SU-DHL-6 (cell line): ENCODE data around the gene CEACAM6.
"Not testable (repeated sequence)": the region's sequence is repeated elsewhere in the genome, so short reads cannot be mapped to it uniquely, and the experiment has no call there.

ENCODE experiments used
- H2AFZ ChIP-seq: fragments of 200-600 bp; sonication (generic); 2 replicates; pipeline ENCODE4 v1.6.1; 2014; ENCODE audit warnings: low read depth, mild to moderate bottlenecking, moderate library complexity, mixed read lengths, antibody characterized with exemption, low read length; ENCODE audit not compliant: severe bottlenecking
- H3F3A ChIP-seq: fragments of 200-600 bp; shearing (Covaris generic); 2 replicates; pipeline ENCODE4 v1.6.0; 2016; ENCODE audit warnings: antibody characterized with exemption, mild to moderate bottlenecking; ENCODE audit not compliant: insufficient read depth
- H3K27ac ChIP-seq: fragments of 200-600 bp; sonication (generic); 2 replicates; pipeline ENCODE4 v1.5.1; 2016; ENCODE audit warnings: low read depth, mild to moderate bottlenecking, low read length, moderate library complexity, mixed read lengths
- H3K27me3 ChIP-seq: fragments of 200-600 bp; sonication (generic), shearing (Covaris generic); 2 replicates; pipeline ENCODE4 v1.6.0; 2014; ENCODE audit warnings: mild to moderate bottlenecking, low read length
- H3K36me3 ChIP-seq: fragments of 200-600 bp; sonication (generic); 2 replicates; pipeline ENCODE4 v1.6.1; 2014; ENCODE audit warnings: mild to moderate bottlenecking, low read length, mixed read lengths
- H3K4me2 ChIP-seq: fragments of 300-600, 200-600 bp; shearing (Covaris generic), sonication (generic); 2 replicates; pipeline ENCODE4 v1.6.0; 2014; ENCODE audit warnings: low read length, low read depth, mild to moderate bottlenecking; ENCODE audit not compliant: poor library complexity, severe bottlenecking
- H3K4me3 ChIP-seq: fragments of 200-600 bp; sonication (generic); 2 replicates; pipeline ENCODE4 v1.5.1; 2014; ENCODE audit warnings: antibody characterized with exemption, low read length, mild to moderate bottlenecking, mixed read lengths; ENCODE audit not compliant: insufficient read depth, poor library complexity, severe bottlenecking
- H3K79me2 ChIP-seq: fragments of 200-600 bp; sonication (generic); 2 replicates; pipeline ENCODE4 v1.6.1; 2014; ENCODE audit warnings: mild to moderate bottlenecking, low read length, moderate library complexity; ENCODE audit not compliant: insufficient read depth
- H3K9ac ChIP-seq: fragments of 200-600 bp; sonication (generic); 2 replicates; pipeline ENCODE4 v1.7.0; 2014; ENCODE audit warnings: mild to moderate bottlenecking, low read length
- H3K9me2 ChIP-seq: fragments of 200-600 bp; sonication (generic); replicated peaks from 2 replicates; pipeline ENCODE4 v1.6.1; 2014; ENCODE audit warnings: low read length; ENCODE audit not compliant: insufficient read depth
- H3K9me3 ChIP-seq: fragments of 200-600 bp; sonication (generic); 2 replicates; pipeline ENCODE4 v1.6.1; 2014; ENCODE audit warnings: low read length, mixed read lengths; ENCODE audit not compliant: insufficient read depth
- H4K20me1 ChIP-seq: fragments of 200-600 bp; sonication (generic); 2 replicates; pipeline ENCODE4 v1.6.1; 2014; ENCODE audit warnings: low read depth, mild to moderate bottlenecking, antibody characterized with exemption, low read length, moderate library complexity, mixed read lengths
- EZH2phosphoT487 ChIP-seq: fragments of 200-600 bp; sonication (generic), shearing (Covaris generic); conservative IDR thresholded peaks from 2 replicates; pipeline ENCODE4 v1.6.1; 2018; ENCODE audit warnings: mild to moderate bottlenecking, antibody characterized with exemption, low read length, moderate library complexity, mixed read lengths
- TF ChIP-seq, protein P1 (sequence below): fragments of 200-600 bp; sonication (generic); IDR thresholded peaks from one replicate; pipeline ENCODE4 v1.5.1; 2017; ENCODE audit warnings: antibody characterized with exemption, mild to moderate bottlenecking, low read length, moderate library complexity; ENCODE audit not compliant: insufficient read depth, poor library complexity, severe bottlenecking

CEACAM6 gene

DNA sequence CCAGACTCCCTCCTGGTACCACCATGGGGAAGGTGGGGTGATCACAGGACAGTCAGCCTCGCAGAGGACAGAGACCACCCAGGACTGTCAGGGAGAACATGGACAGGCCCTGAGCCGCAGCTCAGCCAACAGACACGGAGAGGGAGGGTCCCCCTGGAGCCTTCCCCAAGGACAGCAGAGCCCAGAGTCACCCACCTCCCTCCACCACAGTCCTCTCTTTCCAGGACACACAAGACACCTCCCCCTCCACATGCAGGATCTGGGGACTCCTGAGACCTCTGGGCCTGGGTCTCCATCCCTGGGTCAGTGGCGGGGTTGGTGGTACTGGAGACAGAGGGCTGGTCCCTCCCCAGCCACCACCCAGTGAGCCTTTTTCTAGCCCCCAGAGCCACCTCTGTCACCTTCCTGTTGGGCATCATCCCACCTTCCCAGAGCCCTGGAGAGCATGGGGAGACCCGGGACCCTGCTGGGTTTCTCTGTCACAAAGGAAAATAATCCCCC lies 47.4 kb upstream of the CEACAM6 start:
- H3K9me2 ChIP-seq: no peaks in the 10 kb centered on the region
- H3K9me3 ChIP-seq: no peaks in the 10 kb centered on the region
- no peaks in the 10 kb centered on the region for H3K36me3 ChIP-seq
- no peaks in the 10 kb centered on the region for H3F3A ChIP-seq
- H3K4me2 ChIP-seq: no peak overlapping the region
- no peak overlapping the region for H2AFZ ChIP-seq
- H3K27ac ChIP-seq: no peak overlapping the region
- no peaks in the 10 kb centered on the region for H4K20me1 ChIP-seq
- no peaks in the 10 kb centered on the region for H3K27me3 ChIP-seq
- TF ChIP-seq EZH2phosphoT487: no peak
- TF ChIP-seq, protein P1, sequence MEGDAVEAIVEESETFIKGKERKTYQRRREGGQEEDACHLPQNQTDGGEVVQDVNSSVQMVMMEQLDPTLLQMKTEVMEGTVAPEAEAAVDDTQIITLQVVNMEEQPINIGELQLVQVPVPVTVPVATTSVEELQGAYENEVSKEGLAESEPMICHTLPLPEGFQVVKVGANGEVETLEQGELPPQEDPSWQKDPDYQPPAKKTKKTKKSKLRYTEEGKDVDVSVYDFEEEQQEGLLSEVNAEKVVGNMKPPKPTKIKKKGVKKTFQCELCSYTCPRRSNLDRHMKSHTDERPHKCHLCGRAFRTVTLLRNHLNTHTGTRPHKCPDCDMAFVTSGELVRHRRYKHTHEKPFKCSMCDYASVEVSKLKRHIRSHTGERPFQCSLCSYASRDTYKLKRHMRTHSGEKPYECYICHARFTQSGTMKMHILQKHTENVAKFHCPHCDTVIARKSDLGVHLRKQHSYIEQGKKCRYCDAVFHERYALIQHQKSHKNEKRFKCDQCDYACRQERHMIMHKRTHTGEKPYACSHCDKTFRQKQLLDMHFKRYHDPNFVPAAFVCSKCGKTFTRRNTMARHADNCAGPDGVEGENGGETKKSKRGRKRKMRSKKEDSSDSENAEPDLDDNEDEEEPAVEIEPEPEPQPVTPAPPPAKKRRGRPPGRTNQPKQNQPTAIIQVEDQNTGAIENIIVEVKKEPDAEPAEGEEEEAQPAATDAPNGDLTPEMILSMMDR: no peak
- no peaks in the 10 kb centered on the region for H3K79me2 ChIP-seq
- no peak overlapping the region for H3K9ac ChIP-seq
- no peak overlapping the region for H3K4me3 ChIP-seq

DNA sequence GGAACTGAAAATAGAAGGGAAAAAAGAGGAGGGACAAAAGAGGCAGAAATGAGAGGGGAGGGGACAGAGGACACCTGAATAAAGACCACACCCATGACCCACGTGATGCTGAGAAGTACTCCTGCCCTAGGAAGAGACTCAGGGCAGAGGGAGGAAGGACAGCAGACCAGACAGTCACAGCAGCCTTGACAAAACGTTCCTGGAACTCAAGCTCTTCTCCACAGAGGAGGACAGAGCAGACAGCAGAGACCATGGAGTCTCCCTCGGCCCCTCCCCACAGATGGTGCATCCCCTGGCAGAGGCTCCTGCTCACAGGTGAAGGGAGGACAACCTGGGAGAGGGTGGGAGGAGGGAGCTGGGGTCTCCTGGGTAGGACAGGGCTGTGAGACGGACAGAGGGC lies 46.8 kb upstream of the CEACAM6 start, which contains the start of gene CEACAM5:
Gene CEACAM5, plus strand, starts transcription at position 146 of the 400 bp plus-strand sequence. Its CDS starts 106 bp downstream, at position 252.
- Histone ChIP-seq H3K27me3 (no peaks in the 10 kb centered on the region), H3K9me3 (no peaks in the 10 kb centered on the region), H3K9ac (no peak within 1 kb of the TSS)

DNA sequence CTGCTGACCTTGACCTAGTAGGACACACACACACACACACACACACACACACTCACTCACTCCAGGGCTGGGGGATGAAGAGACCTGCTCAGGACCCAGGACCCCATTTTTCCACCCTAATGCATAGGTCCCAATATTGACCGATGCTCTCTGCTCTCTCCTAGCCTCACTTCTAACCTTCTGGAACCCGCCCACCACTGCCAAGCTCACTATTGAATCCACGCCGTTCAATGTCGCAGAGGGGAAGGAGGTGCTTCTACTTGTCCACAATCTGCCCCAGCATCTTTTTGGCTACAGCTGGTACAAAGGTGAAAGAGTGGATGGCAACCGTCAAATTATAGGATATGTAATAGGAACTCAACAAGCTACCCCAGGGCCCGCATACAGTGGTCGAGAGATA lies 45.8 kb upstream of the CEACAM6 start:
- not testable (repeated sequence) for H3K27me3 ChIP-seq, H3K9me3 ChIP-seq, H3F3A ChIP-seq

More for the DNA sequence above, 46.8 kb upstream of the CEACAM6 start, which contains the start of gene CEACAM5:
- Histone ChIP-seq H3K79me2 (no peaks in the 10 kb centered on the region), H3K9me2 (no peaks in the 10 kb centered on the region), H3K27ac (no peak within 1 kb of the TSS), H2AFZ (no peak within 1 kb of the TSS), H3K4me3 (no peak within 1 kb of the TSS), H3K4me2 (no peak within 1 kb of the TSS), H4K20me1 (no peaks in the 10 kb centered on the region), H3K36me3 (no peaks in the 10 kb centered on the region), H3F3A (no peaks in the 10 kb centered on the region)
- TF ChIP-seq EZH2phosphoT487: no peak
- TF ChIP-seq, protein P1: no peak

DNA sequence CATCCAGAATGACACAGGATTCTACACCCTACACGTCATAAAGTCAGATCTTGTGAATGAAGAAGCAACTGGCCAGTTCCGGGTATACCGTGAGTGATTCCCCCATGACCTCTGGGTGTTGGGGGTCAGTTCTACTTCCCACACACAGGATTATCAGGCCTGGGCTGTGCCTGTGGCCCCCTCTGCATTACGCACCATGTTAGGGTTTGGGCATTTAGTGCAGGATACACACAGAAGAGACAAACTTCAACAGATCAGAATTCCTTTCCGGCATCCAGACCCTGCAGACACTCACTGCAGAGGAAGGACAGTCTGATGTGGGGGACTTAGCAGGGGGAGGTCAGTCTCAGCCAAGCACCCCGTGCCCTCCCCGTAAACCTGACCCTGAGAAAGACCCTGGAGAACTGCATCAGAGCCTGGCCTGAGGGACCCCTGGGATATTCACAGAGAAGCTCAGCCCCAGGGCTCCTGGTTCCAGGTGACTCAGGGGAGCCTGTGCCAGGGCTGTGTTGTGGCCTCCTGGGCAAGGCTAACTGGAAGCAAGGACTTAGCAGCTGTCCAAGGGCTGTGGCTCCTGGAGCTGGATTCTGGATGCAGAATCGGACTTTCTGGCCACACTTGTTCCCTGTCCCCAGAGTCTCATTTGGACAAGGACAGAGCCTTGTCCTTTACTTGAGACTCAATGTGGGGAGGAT lies 45.2 kb upstream of the CEACAM6 start:
- TF ChIP-seq, protein P1: no peak
- TF ChIP-seq EZH2phosphoT487: no peak
- H3K79me2 ChIP-seq: no peaks in the 10 kb centered on the region

More for the DNA sequence above, 45.8 kb upstream of the CEACAM6 start:
- not testable (repeated sequence) for H3K36me3 ChIP-seq, H3K9ac ChIP-seq, H2AFZ ChIP-seq, H4K20me1 ChIP-seq, H3K27ac ChIP-seq, H3K4me2 ChIP-seq, H3K79me2 ChIP-seq, H3K9me2 ChIP-seq, H3K4me3 ChIP-seq

More for the DNA sequence above, 45.2 kb upstream of the CEACAM6 start:
- Histone ChIP-seq H3K27ac (no peak overlapping the region), H3K27me3 (no peaks in the 10 kb centered on the region), H2AFZ (no peak overlapping the region), H3K9me3 (no peaks in the 10 kb centered on the region), H3F3A (no peaks in the 10 kb centered on the region), H3K9me2 (no peaks in the 10 kb centered on the region), H3K9ac (no peak overlapping the region), H3K4me2 (no peak overlapping the region), H3K36me3 (no peaks in the 10 kb centered on the region), H3K4me3 (no peak overlapping the region), H4K20me1 (no peaks in the 10 kb centered on the region)
